ENCODE measurements around the gene THRA. TPM values are rescaled to one million over a fixed set of nuclear protein-coding genes. Genes with fewer than 3 reads are reported as not detected.
A peak's percentile ranks its signal among the peaks of the same experiment; 100 is the strongest.

Gene THRA
- polyA plus RNA-seq, 3 donors: 46.9 to 57.1 (median 51.1) TPM

DNA sequence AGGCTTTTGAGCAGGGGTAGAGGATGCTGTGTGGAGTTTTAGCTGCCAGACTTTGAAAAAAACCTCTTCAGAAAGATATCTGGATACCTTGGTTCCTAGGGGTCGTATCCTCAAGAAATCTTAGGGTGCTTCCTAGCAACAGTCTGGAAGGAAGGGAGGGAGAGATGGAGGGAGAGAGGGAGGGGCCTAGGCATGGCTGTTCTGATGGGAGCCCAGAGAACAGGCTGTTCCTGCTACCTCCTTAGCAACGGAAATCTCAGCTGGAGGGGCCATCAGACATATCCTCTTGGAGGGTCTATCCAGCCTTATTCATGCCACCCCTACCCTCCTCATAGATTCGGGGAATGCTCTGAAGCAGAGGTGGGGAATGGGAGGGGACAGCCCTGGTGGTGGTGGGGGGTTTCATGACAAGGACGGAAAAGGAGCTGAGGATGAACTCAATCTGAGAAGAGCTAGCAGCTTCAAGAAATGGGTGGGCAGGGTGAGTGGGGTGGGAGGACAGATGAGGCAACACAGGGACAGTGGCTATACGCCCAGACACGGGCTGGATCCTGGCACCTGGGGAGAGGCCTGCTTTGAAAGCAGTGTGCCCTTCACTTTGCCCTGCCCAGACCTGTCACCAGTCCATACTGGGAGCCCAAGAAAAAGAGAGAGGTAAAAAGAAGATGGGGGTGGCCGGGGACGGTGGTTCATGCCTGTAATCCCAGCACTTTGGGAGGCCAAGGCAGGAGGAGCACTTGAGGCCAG lies 2.9 kb upstream of the THRA start:
- no peak for DNase-seq (ENCODE audit: extremely low read depth in 1 of 11, low read depth in 9 of 11, low spot score in 4 of 11)

DNA sequence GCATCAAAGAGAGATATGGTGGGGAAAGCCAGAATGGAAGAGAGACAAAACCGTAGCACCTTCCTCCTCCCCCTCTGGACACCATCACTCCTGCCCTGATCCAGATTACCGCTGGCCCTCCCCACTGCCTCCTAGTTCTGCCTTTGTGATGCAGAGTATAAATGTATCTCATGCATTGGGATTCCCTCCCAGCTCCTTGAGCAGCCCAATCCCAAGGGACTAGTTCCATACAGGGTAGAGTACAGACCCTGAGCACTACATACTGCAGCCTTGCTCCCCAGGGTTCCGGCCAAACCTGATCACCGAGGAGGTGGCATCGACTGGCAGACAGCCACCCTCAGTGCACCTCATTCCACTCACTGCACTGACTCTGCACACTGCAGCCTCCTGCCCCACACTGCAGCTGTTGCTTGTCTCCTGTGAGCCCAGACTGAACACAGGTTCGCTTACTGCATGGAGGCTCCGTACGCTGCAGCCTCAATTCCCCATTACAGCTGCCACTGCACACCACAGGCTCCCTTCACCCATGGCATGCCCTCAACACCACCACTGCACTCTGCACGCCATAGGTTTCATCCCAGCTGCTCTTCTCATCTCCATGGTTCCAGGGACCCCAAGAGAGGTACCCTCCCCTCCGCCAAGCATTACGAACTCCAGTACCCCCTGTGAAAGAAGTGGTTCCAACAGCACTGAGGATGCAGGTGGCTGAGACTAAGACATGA lies 1.7 kb upstream of the THRA start:
- no peak for DNase-seq (ENCODE audit: extremely low read depth in 1 of 11, low read depth in 9 of 11, low spot score in 4 of 11)

DNA sequence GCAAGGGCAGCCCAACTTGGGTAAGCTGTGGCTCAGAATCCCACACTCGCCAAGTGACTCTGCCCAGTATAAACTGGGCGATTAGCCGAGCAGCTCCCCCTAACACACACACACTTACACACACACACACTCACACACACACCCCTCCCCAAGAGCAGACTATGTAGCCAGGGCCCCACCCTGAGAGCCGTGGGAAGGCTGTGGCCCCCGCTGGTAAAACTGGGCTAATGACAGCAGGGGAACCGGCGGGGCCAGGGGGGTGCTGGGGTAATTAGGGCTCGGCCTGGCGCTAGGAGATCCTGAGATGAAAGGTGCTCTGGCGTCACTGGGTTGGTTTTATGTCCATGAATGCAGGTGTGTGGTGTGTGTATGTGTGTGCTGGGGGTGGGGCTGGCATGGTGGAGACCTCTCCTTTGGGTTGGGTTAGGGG lies 1.1 kb upstream of the THRA start:
- DNase-seq (ENCODE audit: extremely low read depth in 1 of 11, low read depth in 9 of 11, low spot score in 4 of 11): no peak

DNA sequence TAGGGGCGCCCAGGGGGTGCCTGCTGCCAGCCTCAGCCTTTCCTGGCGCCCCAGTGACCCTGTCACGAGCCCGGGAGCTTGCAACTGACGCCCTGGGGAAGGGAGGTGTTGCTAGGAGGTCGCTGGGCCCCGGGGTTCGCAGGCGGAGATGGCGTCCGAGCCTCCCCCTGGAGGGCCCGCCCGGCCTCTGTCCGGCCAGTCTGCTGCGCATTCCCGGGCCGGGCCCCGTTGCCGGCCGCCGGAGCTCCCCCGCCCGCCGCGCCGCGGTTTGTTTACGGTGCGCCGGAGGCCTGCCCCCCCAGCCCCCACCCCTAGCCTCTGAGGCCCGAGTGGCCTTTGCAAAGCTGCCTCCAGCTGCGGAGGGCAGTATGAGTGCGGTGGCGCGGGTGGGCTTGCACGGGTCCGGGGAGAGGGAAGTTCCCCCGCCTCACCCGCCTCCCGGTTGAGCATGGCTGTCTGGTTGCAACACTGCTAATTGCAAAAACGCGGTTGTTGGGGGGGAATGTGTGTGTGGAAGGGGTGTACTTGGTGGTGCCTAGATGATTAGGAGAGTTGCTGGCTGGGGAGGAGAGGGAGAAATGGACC lies 514 bp downstream of the THRA start:
- DNase-seq (ENCODE audit: extremely low read depth in 1 of 11, low read depth in 9 of 11, low spot score in 4 of 11): no peak

DNA sequence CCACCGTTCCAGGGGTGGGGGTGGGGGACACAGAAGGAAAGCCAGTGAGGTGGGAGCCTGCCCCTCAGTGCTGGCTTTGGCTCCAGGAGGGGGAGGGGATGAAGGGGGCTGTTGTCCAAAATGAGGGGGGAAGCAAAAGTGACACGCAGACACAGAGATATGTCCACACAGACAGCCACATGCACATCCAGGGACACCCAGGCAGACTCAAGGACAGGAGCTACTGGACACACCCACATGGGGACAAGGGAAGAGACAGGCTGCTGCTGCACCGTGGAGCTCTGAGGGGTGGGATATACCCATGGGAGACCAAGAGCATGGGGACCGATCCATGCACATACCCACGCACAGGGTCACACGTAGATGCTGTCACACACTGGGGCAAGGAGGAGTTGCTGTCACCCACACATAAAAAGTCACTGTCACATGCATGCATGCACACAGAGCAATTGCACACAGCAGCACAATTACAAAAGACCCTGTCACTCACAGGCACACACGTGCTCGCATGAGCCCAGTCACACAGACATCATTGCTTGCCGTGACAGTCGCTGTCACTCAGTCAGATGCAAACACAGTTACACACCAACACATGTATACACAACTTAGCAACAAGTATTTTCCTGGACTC lies 1.3 kb downstream of the THRA start:
- no peak for DNase-seq (ENCODE audit: extremely low read depth in 1 of 11, low read depth in 9 of 11, low spot score in 4 of 11)

DNA sequence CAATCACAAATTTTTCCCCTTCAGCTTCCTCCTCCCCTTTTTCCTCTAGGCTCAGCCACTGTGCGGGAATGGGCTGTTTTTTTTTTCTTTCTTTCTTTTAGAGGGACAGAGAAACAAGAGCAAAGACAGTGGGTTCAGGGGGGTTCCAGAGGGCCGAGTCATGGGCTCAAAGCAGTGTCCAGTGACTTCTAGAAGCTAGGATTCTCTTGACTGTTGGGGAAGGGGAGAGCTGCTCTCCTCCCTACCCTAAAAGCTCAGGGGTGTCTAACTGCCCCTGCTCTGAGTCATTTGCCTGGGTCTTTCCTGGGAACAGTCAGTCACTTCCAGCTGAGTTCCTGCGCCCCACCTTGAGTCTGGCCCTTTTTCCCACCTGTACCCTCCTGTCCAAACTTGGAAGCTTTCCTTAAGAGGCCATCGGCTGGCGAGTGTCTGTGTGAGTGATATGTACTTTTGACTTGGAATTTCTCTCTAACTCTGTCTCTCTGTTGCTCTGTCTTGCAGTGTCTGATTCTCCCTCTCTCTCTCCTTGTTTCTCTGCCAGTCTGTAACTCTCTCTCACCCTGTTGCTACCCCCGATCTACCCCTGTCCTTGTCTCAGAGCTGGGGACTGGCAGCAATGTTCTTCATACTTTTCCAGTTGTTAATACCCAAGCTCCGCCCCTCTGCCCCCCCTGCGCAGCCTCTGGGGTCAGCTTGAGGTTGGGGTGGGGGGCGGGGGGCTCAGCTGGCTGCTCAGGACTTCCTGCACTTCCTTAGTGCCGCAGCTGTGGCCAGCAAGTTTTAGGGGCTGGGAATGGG lies 2.4 kb downstream of the THRA start:
- DNase-seq (ENCODE audit: extremely low read depth in 1 of 11, low read depth in 9 of 11, low spot score in 4 of 11): no peak

DNA sequence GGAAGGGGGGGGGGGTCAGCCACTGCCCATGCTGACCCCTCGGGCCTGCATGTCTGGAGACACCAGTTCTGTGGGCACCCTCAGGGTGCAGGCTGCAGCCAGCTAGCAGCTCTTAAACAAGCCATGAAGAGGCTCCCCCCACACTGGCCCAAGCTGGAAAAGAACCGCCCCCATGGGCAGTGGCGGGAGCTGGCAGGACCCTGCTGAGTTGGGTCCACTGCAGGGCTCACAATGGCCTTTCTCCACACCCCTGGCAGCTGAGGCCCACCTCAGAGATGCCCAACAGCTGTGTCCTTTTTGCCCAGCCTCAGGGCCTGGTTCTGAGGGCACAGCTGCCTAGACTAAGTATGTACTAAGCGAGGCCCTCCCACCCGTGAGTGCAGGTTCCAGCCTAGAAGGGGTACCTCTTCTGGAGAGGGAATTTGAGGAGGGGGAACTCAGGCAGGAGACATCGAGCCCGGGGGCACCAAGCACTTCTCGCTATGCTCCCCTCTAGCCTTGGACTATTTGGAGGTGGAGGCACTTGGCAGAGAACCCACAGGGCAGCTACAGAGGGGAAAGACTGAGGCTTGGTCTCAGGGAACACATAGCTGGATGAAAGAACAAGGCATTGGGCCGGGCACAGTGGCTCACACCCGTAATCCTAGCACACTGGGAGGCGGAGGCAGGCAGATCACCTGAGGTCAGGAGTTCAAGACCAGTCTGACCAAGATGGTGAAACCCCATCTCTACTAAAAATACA lies 3.2 kb downstream of the THRA start:
- DNase-seq (ENCODE audit: extremely low read depth in 1 of 11, low read depth in 9 of 11, low spot score in 4 of 11): no peak

DNA sequence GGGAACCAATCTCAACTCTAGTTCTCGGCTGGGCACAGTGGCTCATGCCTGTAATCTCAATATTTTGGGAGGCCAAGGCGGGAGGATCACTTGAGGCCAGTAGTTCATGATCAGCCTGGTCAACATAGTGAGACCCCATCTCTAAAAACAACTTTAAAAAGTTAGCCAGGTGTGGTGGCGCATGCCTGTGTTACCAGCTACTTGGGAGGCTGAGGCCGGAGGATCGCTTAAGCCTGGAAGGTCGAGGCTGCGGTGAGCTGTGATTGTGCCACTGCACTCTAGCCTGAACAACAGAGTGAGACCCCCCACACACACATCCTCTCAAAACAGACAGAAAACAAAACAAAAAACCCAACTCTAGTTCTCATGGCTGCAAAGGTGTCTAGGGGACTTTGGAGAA lies 4.9 kb downstream of the THRA start:
- DNase-seq (ENCODE audit: extremely low read depth in 1 of 11, low read depth in 9 of 11, low spot score in 4 of 11): no peak

DNA sequence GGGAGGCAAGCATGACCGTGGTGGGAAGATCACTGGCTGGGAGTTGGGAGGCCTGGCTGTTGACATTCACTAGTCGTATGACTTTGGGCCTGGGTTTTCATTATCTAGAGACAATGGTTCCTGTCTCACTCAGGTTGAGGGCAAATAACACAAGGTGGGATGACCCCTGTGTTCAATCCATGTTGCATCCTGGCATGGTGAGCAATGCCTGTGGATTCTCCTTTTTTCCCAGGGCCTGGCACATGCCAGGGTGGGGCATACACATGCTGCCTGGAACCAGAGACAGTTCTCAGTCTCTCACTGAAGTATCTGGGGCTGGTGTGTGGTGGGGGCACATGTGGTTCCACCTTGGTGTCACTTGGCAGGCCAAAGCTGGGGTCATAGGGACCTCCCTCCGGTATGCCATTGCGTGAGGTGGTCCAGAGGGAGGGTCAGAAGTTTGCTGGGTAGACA lies 5.4 kb downstream of the THRA start:
- no peak for DNase-seq (ENCODE audit: extremely low read depth in 1 of 11, low read depth in 9 of 11, low spot score in 4 of 11)

DNA sequence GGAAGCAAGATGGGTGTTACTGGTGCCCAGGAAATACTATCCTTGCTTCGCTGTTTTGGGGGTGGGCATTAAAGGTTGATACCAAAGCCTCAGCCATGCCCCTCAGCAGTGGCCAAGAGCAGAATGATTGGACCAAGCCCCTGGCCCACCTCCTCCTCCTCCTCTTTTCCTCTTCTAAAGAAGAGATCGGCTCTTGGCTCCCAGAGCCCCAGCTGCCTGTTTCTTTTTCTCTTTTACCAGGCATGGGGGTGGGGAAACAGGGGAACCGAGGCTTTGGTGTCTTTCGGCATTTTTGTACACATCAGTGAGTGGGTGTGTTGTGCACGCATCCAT lies 5.8 kb downstream of the THRA start:
- DNase-seq (ENCODE audit: extremely low read depth in 1 of 11, low read depth in 9 of 11, low spot score in 4 of 11): no peak

DNA sequence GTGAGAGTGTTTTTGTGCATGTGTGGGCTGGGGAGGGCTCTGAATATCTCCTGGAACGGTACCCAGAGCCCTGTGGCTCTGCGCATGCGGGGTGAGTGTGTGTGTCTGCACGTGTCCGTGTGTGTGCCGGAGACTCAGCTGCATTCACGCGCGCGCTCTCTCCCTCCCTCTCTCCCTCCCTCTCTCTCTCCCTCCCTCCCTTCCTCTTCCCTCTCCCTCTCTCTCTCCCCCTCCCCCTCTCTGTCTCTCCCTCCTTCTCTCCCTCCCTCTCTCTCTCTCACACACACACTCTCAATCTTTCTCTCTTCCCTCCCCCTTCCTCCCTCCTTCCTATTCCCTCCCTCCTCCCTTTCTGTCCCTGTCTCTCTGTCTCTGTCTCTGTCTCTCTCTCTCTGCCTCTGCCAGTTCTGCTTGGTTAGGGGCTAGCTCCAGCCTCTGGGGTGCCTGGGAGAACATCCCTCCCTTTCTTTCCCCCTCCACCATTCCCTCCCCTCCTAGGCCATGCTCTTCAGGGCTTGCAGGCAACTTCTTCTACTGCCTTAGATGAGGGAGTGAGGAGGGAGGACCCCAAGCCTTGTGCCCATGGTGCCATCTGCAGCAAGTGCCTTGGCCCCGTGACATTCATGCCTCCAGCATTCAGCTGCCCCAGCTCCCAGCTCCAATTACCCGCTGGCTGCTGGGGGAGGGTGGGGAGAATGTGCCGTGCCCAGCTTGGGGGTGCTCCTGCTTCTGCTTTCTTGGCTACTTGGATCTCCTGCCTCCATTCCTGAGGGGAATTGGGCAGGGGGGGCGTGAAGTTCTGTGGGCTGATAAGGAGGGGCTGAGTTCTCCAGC lies 6.4 kb downstream of the THRA start:
- DNase-seq (ENCODE audit: extremely low read depth in 1 of 11, low read depth in 9 of 11, low spot score in 4 of 11): peak in 7 of 11 donors; percentile 70 to 87 (median 80)

DNA sequence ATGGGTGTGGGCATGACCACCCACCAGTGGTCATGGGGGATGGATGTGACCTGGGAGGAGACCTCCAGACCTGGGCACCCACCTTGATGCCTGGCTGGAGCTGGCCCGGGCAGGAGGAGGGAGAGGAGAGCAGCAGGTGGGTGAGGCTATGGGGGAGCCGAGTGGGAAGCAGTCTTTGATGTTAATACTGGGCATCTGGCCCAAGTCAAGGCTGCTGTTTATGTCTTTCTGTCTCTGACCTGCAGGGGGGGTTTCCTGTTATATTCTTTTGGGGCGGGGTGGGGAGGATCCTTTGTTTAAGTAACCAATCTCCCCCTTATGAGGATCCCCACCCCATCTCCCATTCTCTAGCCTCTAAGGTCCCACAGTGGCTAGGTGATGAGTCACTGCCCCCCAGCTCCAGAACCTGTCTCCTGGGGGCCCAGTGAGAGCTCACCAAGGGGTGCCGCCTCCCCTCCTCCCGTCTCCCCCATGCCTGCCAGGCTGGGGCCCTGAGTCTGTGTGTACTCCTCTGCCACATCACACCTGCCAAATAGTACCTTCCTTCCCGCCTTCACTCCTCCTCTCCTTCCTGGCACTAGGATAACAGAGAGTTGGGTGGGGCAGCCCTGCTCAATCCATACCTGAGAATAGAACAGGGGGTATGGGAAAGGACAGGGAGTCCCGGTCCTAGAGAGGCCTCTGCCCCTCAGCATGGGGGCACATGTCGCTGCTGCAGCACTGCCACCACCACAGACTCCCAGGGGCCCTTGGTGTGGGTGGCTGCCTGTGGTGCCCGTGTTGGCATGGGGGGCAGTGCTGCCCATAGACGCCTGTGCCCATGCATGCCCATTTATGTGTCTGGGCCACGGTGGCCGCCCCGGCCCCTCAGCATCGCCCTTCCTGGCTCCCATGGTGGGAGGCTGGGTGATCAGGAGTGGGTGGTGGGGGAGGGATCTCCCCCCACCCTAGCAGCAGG lies 7.3 kb downstream of the THRA start:
- no peak for DNase-seq (ENCODE audit: extremely low read depth in 1 of 11, low read depth in 9 of 11, low spot score in 4 of 11)

DNA sequence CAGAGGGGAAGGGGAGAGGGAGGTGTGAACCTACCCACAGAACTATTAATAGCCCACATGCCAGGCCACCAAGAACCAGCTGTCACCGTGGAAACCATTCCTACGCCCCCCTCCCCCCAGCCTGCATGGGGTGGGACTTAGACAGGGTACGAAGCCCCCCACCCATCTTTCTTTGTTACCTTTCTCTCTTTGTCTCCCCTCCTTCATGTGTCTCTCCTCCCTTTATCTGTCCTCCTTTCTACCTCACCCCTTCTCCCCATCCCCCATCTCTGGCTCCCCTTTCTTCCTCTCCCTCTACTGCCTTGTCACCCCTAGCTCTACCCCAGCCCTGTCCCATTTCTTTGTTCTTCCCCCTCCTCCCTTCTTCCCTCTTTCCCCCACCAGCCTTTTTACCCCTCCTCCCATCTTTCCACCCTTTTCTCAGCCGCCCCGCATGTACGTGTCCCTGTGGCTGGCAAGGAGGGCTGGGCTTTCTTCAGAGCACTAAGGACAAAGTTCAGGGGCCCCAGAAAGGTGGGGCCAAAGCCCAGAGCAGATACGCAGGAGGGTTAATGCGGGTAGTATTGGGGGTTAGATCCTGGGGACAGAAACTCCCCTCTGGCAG lies 8.0 kb downstream of the THRA start:
- DNase-seq (ENCODE audit: extremely low read depth in 1 of 11, low read depth in 9 of 11, low spot score in 4 of 11): no peak

DNA sequence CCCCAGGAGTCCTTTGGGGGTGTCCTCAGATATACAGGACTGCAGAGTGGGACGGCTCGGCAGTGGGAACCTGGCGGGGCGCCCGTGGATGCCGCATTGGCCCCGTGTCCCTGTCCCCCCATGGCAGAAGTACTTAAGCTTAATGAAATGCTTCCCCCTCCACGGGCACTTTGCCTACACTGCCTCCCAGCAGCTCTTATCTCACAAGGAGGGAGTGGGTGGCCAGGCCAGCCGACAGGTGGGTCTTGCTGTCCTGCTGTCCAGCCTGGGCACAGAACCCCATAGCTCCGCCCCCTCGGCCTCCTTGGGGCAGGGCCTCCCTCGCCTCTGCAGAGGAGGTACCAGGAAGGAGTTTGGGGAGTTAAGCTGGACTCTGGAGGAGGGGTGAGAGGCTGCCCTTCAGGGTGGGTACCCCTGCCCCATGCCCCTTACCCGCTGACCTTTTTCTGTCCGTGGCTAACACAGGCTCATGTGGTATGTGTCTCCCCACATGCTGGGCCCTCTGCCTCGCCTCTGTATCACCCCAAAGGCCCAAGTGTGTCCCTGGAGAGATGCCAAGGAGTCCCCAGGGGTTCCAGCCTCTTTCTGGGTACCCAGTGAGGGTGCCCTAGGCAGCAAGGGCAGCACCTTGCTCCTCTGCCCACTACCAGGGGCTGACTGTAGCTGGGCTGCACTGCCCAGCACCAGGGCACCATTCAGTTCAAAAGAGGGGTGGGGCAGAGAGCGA lies 8.7 kb downstream of the THRA start:
- no peak for DNase-seq (ENCODE audit: extremely low read depth in 1 of 11, low read depth in 9 of 11, low spot score in 4 of 11)

DNA sequence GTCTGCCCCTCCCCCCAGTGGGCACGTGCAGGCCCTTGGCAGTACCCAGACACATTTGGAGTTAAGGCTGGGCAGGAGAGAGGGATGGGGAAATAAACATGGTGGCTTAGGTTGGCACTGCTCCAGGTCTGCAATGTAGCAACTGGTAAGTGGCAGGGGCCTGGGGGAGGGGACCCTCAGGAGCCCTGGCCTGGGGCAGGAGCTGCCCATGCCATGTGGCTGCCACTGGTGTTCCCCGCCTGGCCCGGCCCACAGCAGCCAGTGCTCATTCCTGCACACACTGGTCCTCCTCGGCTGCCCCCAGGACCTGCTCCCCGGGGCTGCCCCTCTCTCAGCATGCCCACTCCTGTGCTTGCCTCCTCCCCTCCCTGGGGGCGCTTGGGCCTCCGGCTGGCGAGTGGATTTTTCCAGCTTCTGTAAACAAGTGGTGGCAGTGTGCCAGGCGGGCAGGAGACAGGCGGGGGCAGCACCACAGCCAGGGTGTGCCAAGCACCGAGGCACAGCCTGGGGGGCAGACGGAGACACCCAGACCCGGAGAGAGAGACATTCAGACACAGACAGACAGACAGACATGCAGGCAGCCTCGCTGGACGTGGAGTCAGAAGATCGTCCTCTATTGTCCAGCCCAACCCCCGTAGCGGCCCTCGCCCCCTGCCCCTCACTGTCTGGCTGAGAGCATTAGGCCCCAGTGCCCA lies 9.4 kb downstream of the THRA start:
- no peak for DNase-seq (ENCODE audit: extremely low read depth in 1 of 11, low read depth in 9 of 11, low spot score in 4 of 11)
